Rectal smooth muscle tissue (tissue), 1 donor: ENCODE measurements around the gene PPP4C.
"Not testable (repeated sequence)": the region's sequence is repeated elsewhere in the genome, so short reads cannot be mapped to it uniquely, and the experiment has no call there.

Experiments
- H3K27ac ChIP-seq: one replicate; pipeline ENCODE4 v1.7.0; 2013; ENCODE audit warnings: low read depth, low read length, inconsistent platforms
- H3K27me3 ChIP-seq: one replicate; pipeline ENCODE4 v1.7.0; 2013; ENCODE audit warnings: low read length; ENCODE audit not compliant: control insufficient read depth, insufficient read depth
- H3K36me3 ChIP-seq: one replicate; pipeline ENCODE4 v1.7.0; 2013; ENCODE audit warnings: low read length; ENCODE audit not compliant: control insufficient read depth, insufficient read depth
- H3K4me1 ChIP-seq: one replicate; pipeline ENCODE4 v1.7.0; 2013; ENCODE audit warnings: low read length; ENCODE audit not compliant: control insufficient read depth, insufficient read depth
- H3K4me3 ChIP-seq: one replicate; pipeline ENCODE4 v1.7.0; 2013; ENCODE audit warnings: low read length
- H3K9ac ChIP-seq: one replicate; pipeline ENCODE4 v1.7.0; 2013; ENCODE audit warnings: low read length

Gene PPP4C

DNA sequence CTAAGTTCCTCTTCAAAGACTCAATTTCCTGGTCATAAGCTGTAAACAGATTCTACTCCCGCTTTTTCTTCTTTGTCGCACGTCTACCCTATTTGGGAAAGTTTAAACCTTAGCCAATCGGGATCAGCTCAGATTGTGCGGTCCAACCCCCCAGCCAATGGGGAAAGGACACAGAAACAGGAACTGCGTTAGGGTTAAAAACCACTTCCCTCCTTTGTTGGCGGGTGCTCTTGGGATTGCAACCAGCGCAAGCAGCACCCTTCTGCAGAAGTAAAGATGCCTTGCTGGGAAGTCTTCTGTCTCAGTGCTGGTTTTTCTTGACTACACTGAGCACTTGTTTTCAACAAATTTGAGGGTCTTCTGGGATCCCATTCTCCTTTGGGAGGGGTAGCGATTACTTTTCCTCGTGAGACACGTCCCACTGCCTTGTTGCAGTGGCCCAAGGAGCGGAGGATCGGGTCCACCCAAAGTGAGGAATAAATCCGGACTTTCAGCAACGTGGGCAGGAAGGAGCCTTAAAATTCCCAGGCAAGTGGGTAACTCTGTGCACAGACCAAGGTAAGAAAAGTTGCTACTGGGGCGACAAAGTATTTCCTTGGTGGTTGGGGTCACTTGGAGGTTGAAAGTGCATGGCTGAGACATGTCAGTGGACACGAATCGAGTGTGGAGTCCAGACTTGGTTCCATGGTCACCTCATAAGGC, 21.2 kb downstream of the PPP4C start:
- no peaks in the 10 kb centered on the region for H3K27me3 ChIP-seq
- H3K27ac ChIP-seq: peak overlapping the region; percentile 93
- peaks cover 4% of the 10 kb centered on the region for H3K36me3 ChIP-seq
- H3K4me1 ChIP-seq: peaks cover 18% of the 10 kb centered on the region
- peak overlapping the region; percentile 82 for H3K9ac ChIP-seq
- peak overlapping the region; percentile 86 for H3K4me3 ChIP-seq

DNA sequence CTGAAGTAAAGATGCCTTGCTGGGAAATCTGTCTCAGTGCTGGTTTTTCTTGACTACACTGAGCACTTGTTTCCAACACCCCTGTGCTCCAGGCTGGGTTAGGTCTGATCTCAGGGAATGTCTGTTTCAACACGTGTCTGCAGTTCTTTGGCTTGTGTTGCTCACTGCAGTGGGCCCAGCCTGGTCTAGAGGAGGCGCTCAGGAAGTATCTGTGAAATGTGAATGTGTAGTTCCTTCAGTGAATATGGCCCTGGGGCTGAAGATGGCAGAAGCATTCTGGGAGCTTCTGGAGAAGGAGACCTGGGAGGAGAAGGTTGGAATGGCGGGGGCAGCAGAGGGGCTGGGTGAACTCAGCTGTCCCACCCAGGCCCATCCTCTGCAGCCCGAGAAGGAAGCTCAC, 28.3 kb downstream of the PPP4C start:
- no peak overlapping the region for H3K9ac ChIP-seq
- H3K4me1 ChIP-seq: no peaks in the 10 kb centered on the region
- H3K36me3 ChIP-seq: peaks cover 9% of the 10 kb centered on the region
- no peaks in the 10 kb centered on the region for H3K27me3 ChIP-seq
- no peak overlapping the region for H3K4me3 ChIP-seq
- no peak overlapping the region for H3K27ac ChIP-seq

DNA sequence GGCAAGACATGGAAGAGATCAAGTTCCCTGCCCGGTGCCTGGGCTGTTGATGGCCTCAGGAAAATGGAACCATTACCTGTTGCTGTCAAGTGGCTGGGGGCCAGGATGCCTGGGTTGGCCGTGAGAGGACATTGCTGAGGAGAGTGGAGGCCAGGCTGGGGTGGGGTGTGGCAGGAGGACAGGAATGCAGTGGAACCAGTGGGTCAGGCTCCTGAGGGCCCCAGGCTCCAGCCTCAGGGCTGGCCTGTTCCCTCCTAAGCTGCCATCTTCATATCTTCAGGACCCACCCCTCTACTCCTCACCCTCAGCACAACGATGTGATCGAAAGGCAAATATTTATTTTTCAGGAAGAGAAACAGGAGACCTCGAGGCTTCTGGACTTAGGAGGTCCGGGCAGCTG, 28.7 kb downstream of the PPP4C start:
- H3K36me3 ChIP-seq: peaks cover 9% of the 10 kb centered on the region

DNA sequence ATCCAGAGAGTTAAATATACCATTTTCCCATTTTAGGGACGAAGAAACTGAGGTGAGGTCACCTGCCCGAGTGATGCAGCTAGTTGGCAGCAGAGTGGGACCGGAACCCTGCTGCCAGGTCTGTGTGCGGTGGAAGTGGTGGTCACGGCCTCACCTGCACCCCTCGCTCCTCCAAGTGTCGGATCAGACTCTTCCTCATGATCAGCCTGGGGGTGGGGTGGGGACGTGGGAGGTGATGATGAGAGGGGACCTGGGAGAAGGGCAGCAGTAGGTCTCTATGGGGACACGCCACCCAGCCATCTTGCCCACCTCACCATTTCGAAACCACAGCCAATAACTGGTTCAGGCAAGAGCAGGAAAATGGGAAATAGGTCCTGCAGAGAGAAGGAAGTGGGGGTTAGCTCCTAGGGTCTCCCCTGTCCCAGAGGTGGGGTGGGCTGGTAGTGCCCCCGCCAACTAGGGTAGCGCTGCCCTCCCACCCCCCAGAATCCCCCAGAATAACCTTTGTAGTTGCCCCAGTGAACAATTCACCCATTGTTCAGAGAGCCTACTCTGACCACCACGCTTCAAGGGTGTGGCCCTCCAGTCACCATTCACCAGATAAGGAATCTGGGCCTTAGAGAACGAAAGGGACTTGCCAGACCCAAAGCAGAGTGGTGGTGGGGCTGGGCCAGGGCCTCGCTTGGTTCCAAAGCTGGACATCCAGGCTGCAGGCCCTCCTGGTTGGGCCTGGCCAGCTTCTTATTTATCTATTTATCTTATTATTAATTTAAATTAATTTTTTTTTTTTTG, 32.5 kb downstream of the PPP4C start:
- Histone ChIP-seq H3K4me3 (no peak overlapping the region), H3K27me3 (no peaks in the 10 kb centered on the region), H3K27ac (no peak overlapping the region), H3K36me3 (peaks cover 15% of the 10 kb centered on the region), H3K4me1 (no peaks in the 10 kb centered on the region), H3K9ac (no peak overlapping the region)

More for the DNA sequence above, 28.7 kb downstream of the PPP4C start:
- H3K27ac ChIP-seq: no peak overlapping the region
- no peaks in the 10 kb centered on the region for H3K27me3 ChIP-seq
- H3K9ac ChIP-seq: no peak overlapping the region
- H3K4me1 ChIP-seq: no peaks in the 10 kb centered on the region
- no peak overlapping the region for H3K4me3 ChIP-seq

DNA sequence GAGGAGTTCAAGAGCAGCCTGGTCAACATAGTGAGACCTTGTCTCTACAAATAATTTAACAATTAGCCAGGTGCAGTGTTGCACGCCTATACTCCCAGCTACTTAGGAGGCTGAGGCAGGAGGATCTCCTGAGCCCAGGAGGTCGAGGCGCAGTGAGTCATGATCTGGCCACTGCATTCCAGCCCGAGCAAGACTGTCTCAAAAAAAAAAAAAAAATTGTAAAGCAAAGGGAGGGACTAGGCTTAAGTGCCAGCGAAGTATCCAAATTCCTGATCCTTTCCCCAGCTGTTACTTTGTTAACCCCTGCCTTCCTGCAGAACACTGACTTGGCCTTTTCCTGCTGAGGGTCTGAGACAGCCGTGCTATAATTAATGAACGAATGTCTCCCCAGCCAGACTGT, 34.9 kb downstream of the PPP4C start:
- H3K4me3 ChIP-seq: no peak overlapping the region
- H3K27me3 ChIP-seq: no peaks in the 10 kb centered on the region
- no peak overlapping the region for H3K9ac ChIP-seq
- peaks cover 13% of the 10 kb centered on the region for H3K36me3 ChIP-seq
- no peaks in the 10 kb centered on the region for H3K4me1 ChIP-seq
- no peak overlapping the region for H3K27ac ChIP-seq

DNA sequence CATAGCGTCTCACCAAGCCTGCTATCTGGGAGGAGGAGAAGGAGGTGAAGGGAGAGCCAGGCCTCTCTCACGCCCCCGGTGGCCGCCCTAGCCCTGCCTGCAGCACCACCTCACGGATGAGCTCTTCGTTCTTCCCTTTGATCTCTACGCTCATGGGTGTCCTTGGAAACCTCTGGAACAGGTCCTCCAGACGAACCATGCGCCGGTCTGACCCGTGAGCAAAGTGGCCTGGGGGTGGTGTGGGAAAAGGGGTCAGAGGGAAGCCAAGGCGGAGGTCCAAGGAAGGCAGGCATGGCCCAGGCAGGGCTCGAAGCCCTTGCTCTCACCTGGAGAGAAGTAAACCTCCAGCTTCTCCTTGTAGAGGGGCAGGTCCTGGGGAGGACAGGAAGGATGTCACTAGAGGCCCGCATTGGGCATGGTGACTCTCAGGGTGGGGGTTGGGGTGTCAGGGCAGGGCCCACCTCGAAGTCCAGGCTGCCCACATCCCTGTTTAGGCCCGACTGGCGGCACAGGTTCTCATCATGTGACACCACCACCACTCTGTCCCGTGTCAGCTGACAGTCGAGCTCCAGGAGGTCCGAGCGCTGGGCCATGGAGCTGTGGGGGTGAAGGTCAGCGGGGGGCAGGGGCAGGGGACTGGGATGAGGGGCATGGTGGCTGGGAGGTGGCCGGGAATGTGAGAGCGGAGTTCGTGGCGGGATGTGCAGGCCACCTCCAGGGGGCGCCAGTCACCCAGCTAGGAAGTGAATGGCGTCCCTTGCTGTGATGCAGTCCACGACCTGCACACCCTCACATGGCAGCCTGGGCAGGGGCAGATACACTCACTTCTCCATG, 36.6 kb downstream of the PPP4C start:
- H3K27ac ChIP-seq: no peak overlapping the region
- peaks cover 25% of the 10 kb centered on the region for H3K36me3 ChIP-seq
- no peaks in the 10 kb centered on the region for H3K4me1 ChIP-seq
- no peak overlapping the region for H3K9ac ChIP-seq
- H3K27me3 ChIP-seq: no peaks in the 10 kb centered on the region
- H3K4me3 ChIP-seq: no peak overlapping the region

DNA sequence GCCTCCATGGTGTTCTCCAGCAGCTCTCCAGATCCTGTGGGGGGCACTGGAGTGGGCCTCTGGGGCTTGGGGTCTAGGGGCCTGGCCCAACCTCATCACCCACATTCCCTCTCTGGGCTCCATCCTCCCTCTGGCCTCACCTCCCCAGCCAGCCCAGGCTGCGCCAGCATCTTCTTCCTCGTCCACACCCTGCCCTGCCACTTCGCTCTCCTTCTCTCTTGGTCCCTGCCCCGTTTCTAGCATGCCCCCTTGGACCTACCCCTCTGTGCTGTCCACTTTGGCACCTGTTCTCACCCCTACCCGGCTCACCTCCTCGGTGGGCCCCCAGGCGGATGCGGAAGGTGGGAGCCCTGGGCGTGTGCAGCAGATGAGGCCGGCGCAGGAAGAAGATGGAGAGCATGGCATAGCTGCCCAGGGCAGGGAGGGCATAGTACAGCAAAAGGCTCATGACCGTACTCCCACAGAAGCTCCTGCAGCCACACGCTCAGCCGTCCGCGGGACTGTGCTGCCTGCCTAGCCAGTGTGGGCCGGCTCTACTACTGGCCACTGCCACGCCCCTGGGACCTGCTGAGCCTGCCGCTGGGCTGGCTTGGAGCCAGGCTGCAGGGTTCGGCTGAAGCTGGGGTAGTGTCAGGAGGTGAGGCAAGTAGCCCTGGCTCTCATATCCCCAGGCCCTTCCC, 37.4 kb downstream of the PPP4C start, which contains the start of gene GDPD3:
TSS of gene GDPD3 (minus strand) at position 507 of the 680 bp plus-strand sequence. CDS start at position 448, 59 bp downstream.
- Histone ChIP-seq H3K9ac (no peak within 1 kb of the TSS), H3K27me3 (no peaks in the 10 kb centered on the region), H3K27ac (no peak within 1 kb of the TSS), H3K4me3 (no peak within 1 kb of the TSS), H3K4me1 (no peaks in the 10 kb centered on the region), H3K36me3 (peaks cover 29% of the 10 kb centered on the region)

DNA sequence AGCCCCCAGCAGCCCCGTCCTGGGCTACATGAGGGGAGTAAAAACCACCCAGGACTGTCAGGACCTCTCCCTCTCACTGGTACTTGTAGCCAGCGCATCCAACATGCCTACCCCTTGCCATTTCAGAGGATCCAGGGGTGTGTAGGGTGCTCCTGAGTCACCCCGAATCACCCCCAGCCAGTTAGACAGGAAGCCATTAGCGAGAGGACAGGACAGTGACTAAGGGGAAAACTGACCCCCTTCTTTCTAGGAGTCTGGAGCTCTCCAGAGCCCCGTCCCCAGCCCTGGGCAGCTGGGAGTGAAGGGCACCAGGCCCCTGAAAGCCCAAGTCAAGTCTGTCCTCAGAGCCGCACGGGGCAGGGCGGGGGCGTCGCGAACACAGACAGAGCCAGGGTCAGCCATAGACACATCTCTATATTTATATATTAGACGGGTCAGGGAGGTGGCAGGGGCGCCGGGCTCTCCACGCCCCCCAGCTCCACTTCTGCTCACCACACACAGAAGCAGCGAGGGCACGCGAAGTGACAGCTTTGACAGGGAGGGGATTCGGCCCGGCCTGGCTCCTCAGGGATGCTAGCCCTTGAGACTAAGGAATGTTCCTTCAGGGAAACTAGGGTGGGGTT, 38.0 kb downstream of the PPP4C start:
- no peak overlapping the region for H3K27ac ChIP-seq
- H3K9ac ChIP-seq: no peak overlapping the region

DNA sequence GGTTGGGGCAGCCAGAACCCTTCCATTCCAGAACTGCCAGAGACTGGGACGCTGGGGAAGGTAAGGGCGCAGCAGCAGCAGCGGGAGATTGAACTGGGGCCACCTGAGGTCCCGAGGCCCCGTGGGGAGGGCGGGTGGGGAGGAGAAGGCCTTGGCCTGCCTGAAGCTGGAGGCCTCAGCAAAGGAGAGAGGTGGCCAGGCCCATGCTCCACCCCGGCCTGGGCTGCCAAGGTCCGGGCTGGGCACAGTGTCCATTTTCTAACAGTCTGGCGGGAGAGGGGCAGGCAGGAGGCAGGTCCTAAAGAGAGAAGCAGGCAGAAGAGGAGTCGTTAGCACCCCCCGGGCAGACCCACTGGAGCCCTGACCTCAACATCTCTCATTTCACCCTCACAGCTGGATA, 38.6 kb downstream of the PPP4C start:
- no peak overlapping the region for H3K9ac ChIP-seq
- no peaks in the 10 kb centered on the region for H3K4me1 ChIP-seq
- no peak overlapping the region for H3K27ac ChIP-seq
- peaks cover 36% of the 10 kb centered on the region for H3K36me3 ChIP-seq
- H3K27me3 ChIP-seq: no peaks in the 10 kb centered on the region
- H3K4me3 ChIP-seq: no peak overlapping the region

More for the DNA sequence above, 38.0 kb downstream of the PPP4C start:
- Histone ChIP-seq H3K27me3 (no peaks in the 10 kb centered on the region), H3K4me3 (no peak overlapping the region), H3K36me3 (peaks cover 33% of the 10 kb centered on the region), H3K4me1 (no peaks in the 10 kb centered on the region)

DNA sequence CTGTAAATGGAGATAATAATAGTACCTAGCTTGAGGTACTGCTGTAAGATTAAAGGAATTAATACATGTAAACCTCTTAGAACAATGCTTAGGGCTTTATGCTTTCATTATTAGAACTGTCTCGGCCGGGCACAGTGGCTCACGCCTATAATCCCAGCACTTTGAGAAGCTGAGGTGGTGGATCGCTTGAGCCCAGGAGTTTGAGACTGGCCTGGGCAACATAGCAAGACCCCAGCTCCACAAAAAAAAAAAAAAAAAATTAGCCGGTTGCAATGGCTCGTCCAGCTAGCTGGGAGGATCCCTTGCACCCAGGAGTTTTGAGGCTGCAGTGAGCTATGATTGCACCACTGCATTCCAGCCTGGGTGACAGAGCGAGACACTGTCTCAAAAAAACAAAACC, 39.0 kb downstream of the PPP4C start:
- peaks cover 40% of the 10 kb centered on the region for H3K36me3 ChIP-seq
- not testable (repeated sequence) for H3K27ac ChIP-seq, H3K4me1 ChIP-seq, H3K9ac ChIP-seq, H3K4me3 ChIP-seq, H3K27me3 ChIP-seq

DNA sequence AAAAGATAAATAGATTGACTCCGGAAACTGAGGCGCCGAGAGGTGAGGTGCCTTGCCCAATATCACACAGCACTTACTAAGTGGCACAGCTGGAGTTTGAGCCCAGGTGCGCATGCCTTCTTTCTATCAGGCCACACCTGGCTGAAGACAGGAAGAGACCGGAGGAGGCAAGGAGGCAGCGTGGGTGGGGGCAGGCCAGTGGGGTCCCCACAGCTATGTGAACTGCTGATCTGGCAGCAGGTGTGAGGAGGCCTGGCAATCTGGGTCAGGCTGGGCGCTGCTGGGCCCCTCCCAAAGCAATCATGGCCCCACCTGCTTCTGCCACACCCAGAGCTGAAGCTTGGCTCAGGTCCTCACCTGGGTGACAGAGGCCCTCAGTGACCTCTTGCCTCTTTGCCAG, 39.4 kb downstream of the PPP4C start:
- H3K9ac ChIP-seq: no peak overlapping the region
- H3K27ac ChIP-seq: no peak overlapping the region
- H3K27me3 ChIP-seq: no peaks in the 10 kb centered on the region
- peaks cover 40% of the 10 kb centered on the region for H3K36me3 ChIP-seq
- no peaks in the 10 kb centered on the region for H3K4me1 ChIP-seq
- H3K4me3 ChIP-seq: no peak overlapping the region
